Umbilical cord (tissue), 2 donors: ENCODE results near the gene OLFM2. TPM values are rescaled to one million over a fixed set of nuclear protein-coding genes. Genes with fewer than 3 reads are reported as not detected.
"Not testable (repeated sequence)": the region's sequence is repeated elsewhere in the genome, so short reads cannot be mapped to it uniquely, and the experiment has no call there.

ENCODE experiments used
- DNase-seq: peaks from one replicate; pipeline ENCODE4 v3.0.0-alpha.2; 2015; ENCODE audit warnings: low spot score
- total RNA-seq: library from RNA; depleted of rRNA; stranded (reverse); fragments of >200 nt; gene quantifications from one replicate; pipeline ENCODE4 v1.2.3, GENCODE V29; 2014; ENCODE audit warnings: low replicate concordance; ENCODE audit not compliant: insufficient read depth

The OLFM2 gene
- total RNA-seq, 1 donor from 2014 or later = not detected

- no peak for DNase-seq
Observed at GRCh38 chr19:9943744-9944143, 7.4 kb upstream of the OLFM2 start.

GRCh38 chr19:9941671-9942070 lies 5.4 kb upstream of the OLFM2 start:
- DNase-seq = no peak

GRCh38 chr19:9941231-9941630 lies 4.9 kb upstream of the OLFM2 start:
- no peak for DNase-seq

GRCh38 chr19:9940778-9941177 lies 4.5 kb upstream of the OLFM2 start:
- no peak for DNase-seq

- no peak for DNase-seq
Observed at GRCh38 chr19:9939301-9939913, 3.1 kb upstream of the OLFM2 start.

GRCh38 chr19:9937001-9937411 lies 691 bp upstream of the OLFM2 start:
- DNase-seq = no peak

- no peak for DNase-seq
Observed at GRCh38 chr19:9935506-9936325, 599 bp downstream of the OLFM2 start.

- DNase-seq = peak; percentile 32
Observed at GRCh38 chr19:9934132-9934950, 2.0 kb downstream of the OLFM2 start.

- no peak for DNase-seq
Observed at GRCh38 chr19:9932835-9933234, 3.5 kb downstream of the OLFM2 start.

GRCh38 chr19:9931629-9932028 lies 4.7 kb downstream of the OLFM2 start:
- DNase-seq = no peak

GRCh38 chr19:9923440-9923839 lies 12.9 kb downstream of the OLFM2 start:
- DNase-seq = no peak

- not testable (repeated sequence) for DNase-seq
Observed at GRCh38 chr19:9922782-9923379, 13.4 kb downstream of the OLFM2 start.

GRCh38 chr19:9917321-9917720 lies 19.0 kb downstream of the OLFM2 start:
- peak; percentile 63 for DNase-seq

GRCh38 chr19:9916719-9917118 lies 19.6 kb downstream of the OLFM2 start:
- no peak for DNase-seq

- DNase-seq = peak; percentile 73
Observed at GRCh38 chr19:9914315-9915207, 21.8 kb downstream of the OLFM2 start.

GRCh38 chr19:9914001-9914314 lies 22.4 kb downstream of the OLFM2 start:
- DNase-seq = no peak

- DNase-seq = no peak
Observed at GRCh38 chr19:9913237-9914000, 22.9 kb downstream of the OLFM2 start.

- DNase-seq = no peak
Observed at GRCh38 chr19:9912551-9913236, 23.6 kb downstream of the OLFM2 start.

- no peak for DNase-seq
Observed at GRCh38 chr19:9911524-9912185, 24.7 kb downstream of the OLFM2 start.
